Occipital lobe (tissue), 3 donors: ENCODE measurements around the gene PSMB3. TPM values are rescaled to one million over a fixed set of nuclear protein-coding genes. Genes with fewer than 3 reads are reported as not detected.
A peak's percentile ranks its signal among the peaks of the same experiment; 100 is the strongest.

Experiments
- DNase-seq: peaks from one replicate; lab custom pipeline; 2025; lab: John Stamatoyannopoulos, UW
- small RNA-seq: library from RNA; depleted of rRNA; stranded (forward); fragments of <200 nt; gene quantifications from one replicate; pipeline ENCODE3, GENCODE V24; 2014
- total RNA-seq: library from RNA; depleted of rRNA; stranded (reverse); fragments of >200 nt; gene quantifications from one replicate; pipeline ENCODE4 v1.2.3, GENCODE V29; 2014

Gene PSMB3
- total RNA-seq, 1 donor from 2014 or later: 138 TPM

DNA sequence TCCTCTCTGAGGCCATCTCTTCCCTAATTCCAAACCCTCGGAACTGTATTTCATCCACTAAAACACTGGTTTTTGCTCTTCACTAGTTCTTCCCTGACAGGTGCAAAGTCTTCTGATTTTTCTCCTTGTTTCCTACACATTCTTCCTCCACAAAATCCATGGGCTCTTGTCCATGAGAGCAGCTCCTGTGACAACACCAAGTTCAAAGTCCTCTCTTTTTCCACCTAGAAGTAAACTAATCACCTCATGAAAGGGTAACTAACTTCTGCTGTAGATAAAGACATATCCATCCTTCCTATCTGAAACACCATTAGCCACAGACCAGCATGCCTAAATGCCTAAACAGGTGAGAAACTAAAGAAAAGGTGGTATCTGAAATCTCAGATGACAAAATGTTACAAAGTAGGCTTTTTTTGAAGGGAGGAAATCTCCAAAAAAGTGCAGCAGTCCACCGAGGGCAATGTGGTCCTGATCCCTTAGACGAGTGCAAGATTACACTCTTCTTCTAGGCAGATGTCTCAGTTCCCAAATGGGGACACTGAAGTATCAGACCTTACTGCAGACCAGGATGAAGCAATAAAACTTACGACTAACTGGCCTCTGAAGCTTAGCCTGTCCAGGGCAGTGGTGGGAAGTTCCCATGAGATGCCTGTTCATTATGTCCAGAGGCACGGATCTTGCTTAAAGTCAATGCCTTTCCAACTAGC is 44.1 kb downstream of the PSMB3 start:
- no peak for DNase-seq

DNA sequence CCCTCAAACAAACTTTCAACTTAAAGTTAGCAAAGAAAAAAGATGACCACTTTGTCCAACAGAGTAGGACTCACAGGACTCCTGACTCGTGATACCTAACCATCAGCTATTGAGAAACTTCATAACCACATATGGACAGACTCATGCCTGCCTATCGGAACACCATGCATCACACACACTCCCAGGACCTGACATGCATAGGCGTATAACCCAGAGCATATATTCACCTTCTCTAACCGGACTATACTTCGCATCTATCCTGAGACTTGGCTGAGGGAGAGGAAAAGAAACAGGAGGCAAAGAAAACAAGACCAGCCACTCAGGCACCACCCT is 44.6 kb downstream of the PSMB3 start:
- DNase-seq: no peak

DNA sequence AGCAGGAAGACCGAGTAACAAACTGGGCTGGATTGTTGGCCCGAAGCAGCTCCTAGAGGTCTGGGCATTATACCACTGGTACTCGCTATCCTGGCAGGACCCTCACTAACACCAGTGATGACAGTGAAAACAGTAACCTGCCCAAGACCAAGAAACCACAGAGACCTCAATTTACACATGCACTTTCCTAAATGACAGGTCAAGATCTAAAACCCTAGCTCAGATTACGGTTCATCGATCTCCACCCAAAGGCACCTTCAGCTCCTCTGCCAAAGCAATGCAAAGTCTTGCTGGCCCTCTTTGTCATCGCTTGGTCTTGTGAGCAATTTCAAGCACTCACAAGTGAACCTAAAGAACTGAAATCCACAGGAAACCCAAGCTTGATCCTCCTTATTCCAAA is 45.3 kb downstream of the PSMB3 start:
- no peak for DNase-seq

DNA sequence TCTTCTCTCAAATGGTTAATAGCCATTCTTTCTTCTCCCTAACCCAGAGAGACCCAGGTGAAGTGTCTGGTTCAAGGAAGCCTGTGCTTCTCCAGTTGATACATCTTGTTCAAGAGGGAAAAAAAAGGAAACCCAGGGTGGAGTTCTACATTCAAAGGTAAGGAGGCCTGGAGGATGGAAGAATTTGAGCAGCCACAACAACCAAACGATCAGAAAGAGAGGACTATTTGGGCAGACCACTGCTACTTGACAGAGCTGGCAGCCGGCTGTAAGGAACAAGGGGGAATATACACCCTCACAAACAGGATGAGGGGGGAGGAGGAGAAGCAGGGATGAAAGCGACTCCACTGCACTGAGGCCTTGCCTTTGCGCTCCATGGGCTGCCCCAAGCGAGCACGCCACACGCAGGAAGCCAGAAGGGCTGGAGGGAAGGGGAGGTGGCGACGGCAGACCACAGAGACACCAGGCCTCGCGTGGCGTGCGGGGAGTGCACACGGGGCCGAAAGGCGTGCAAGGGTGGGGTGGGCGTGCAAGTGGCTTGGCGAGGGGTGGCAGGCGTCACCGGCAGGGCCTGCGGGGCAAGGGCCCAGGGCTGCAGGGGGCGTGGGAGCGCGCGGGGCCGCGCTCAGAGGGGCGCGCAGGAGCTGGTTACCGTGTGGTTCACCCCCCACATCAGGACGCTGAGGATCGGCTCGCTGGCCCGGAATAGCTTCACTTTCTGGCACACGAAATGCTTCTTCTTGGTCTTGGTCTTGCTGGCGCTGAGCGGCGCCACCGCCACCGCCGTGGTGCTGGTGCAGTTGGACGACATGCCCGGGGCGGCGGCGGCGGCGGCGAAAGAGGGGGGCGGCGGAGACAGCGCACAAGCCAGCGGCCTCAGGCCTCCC is 46.3 kb downstream of the PSMB3 start:
- DNase-seq: peak; percentile 31

- peak; percentile 93 for DNase-seq
These were observed 47.1 kb downstream of the PSMB3 start, which contains the start of gene PIP4K2B for GRCh38 chr17:38799501-38800236. PIP4K2B (minus strand) TSS chr17:38799556; CDS start chr17:38799424, 132 bp downstream.

GRCh38 chr17:38800237-38800760 is 47.8 kb downstream of the PSMB3 start:
- no peak for DNase-seq

GRCh38 chr17:38809828-38810227 is 57.3 kb downstream of the PSMB3 start:
- DNase-seq: peak; percentile 5

Small RNA genes lying within 50 kb of the gene (small RNA-seq; reads per million reads assigned to genes)
- not detected for gene MIR4726
- gene RNA5SP440: 0.12 reads per million
- not detected for gene RNU6-866P

Other genes with a start within 250 kb of the PSMB3 start
- gene SRCIN1, start 146.8 kb upstream of the PSMB3 start, total RNA-seq: 24.5 TPM
- 1.6 TPM for gene EPOP, start 77.8 kb upstream of the PSMB3 start, total RNA-seq
- gene MLLT6, start 47.5 kb upstream of the PSMB3 start, total RNA-seq: 18.4 TPM
- gene CISD3, start 22.4 kb upstream of the PSMB3 start, total RNA-seq: 2.3 TPM
- 4.8 TPM for gene PCGF2, start 4.4 kb upstream of the PSMB3 start, total RNA-seq
- 166 TPM for gene PIP4K2B, start 46.8 kb downstream of the PSMB3 start, total RNA-seq
- gene CWC25, start 72.6 kb downstream of the PSMB3 start, total RNA-seq: 7.8 TPM
- gene RPL23, start 101.0 kb downstream of the PSMB3 start, total RNA-seq: 1,678 TPM
- gene LASP1, start 117.3 kb downstream of the PSMB3 start, total RNA-seq: 49.4 TPM
- gene FBXO47, start 214.7 kb downstream of the PSMB3 start, total RNA-seq: not detected